Kidney epithelial cell (primary cell): ENCODE measurements around the gene PELI2. TPM values are rescaled to one million over a fixed set of nuclear protein-coding genes. Genes with fewer than 3 reads are reported as not detected.

Source experiments
- DNase-seq: peaks from one replicate; pipeline ENCODE4 v3.0.0-alpha.2; 2010; ENCODE audit warnings: low read depth
- H3K27me3 ChIP-seq: 2 replicates; pipeline ENCODE4 v1.6.0; 2011; ENCODE audit warnings: low read length; ENCODE audit not compliant: control insufficient read depth, insufficient read depth
- H3K36me3 ChIP-seq: 2 replicates; pipeline ENCODE4 v1.5.1; 2011; ENCODE audit warnings: low read length; ENCODE audit not compliant: control insufficient read depth, insufficient read depth
- H3K4me3 ChIP-seq: 2 replicates; pipeline ENCODE4 v1.5.1; 2011; ENCODE audit warnings: low read depth, mild to moderate bottlenecking, control low read depth, low read length
- total RNA-seq: library from RNA; depleted of rRNA; stranded (reverse); fragments of >200 nt; gene quantifications from 2 replicates; pipeline ENCODE4 v1.2.3, GENCODE V29; 2015
- TF ChIP-seq, protein P1 (sequence below): IDR thresholded peaks from 2 replicates; pipeline ENCODE4 v1.5.1; 2011; ENCODE audit warnings: mild to moderate bottlenecking, moderate library complexity, low read length, control low read depth, inconsistent platforms; ENCODE audit not compliant: insufficient read depth, poor library complexity, severe bottlenecking

Gene PELI2
- total RNA-seq, 1 donor from 2014 or later = 4.8 TPM

DNA sequence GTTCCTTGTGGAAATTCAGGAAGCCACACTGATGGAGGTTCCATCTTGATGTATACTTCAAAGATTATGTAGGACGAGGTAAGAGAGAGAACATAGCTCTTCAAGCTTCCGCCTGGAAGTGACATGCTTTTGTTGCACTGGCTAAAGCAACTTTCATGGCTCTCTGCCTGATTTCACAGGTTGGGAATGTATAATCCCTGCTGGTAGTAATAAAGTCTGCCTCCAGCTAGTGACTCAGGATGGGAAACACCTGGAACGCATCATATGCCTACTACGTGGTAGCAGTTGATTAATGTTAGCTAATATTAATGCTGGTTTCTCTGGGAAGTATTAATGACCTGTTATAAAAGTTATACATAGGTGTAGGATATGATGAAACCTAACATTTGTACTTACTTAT lies 71.1 kb downstream of the PELI2 start:
- no peak overlapping the region for H3K4me3 ChIP-seq
- peak; percentile 82 for DNase-seq
- TF ChIP-seq, protein P1, sequence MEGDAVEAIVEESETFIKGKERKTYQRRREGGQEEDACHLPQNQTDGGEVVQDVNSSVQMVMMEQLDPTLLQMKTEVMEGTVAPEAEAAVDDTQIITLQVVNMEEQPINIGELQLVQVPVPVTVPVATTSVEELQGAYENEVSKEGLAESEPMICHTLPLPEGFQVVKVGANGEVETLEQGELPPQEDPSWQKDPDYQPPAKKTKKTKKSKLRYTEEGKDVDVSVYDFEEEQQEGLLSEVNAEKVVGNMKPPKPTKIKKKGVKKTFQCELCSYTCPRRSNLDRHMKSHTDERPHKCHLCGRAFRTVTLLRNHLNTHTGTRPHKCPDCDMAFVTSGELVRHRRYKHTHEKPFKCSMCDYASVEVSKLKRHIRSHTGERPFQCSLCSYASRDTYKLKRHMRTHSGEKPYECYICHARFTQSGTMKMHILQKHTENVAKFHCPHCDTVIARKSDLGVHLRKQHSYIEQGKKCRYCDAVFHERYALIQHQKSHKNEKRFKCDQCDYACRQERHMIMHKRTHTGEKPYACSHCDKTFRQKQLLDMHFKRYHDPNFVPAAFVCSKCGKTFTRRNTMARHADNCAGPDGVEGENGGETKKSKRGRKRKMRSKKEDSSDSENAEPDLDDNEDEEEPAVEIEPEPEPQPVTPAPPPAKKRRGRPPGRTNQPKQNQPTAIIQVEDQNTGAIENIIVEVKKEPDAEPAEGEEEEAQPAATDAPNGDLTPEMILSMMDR = no peak
- no peaks in the 10 kb centered on the region for H3K36me3 ChIP-seq
- no peaks in the 10 kb centered on the region for H3K27me3 ChIP-seq

DNA sequence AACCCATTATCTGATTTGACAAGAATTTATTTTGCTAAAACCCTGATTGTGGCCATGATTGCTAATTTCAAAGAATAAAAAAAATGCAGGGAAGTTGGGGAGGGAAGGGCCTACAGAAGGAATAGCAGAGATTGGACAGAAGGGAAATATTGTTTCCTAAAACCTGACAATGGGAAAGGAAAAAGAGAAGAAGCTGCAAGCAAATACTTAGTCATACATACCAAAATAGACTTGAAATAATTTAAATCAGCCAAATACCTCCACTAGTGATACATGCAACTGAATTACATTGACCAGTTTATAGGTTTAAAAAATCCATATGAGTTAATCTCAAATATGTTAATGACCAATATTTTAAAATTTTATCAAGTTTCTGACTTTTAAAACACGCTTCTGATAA lies 75.1 kb downstream of the PELI2 start:
- Histone ChIP-seq H3K36me3 (no peaks in the 10 kb centered on the region), H3K27me3 (no peaks in the 10 kb centered on the region), H3K4me3 (no peak overlapping the region)
- TF ChIP-seq, protein P1 = no peak
- DNase-seq = no peak

- H3K4me3 ChIP-seq = no peak overlapping the region
- H3K27me3 ChIP-seq = no peaks in the 10 kb centered on the region
- DNase-seq = no peak
- H3K36me3 ChIP-seq = no peaks in the 10 kb centered on the region
- TF ChIP-seq, protein P1 = no peak
These were observed 75.8 kb downstream of the PELI2 start for GRCh38 chr14:56194042-56194441.

- Histone ChIP-seq H3K27me3 (no peaks in the 10 kb centered on the region), H3K4me3 (no peak overlapping the region), H3K36me3 (no peaks in the 10 kb centered on the region)
- TF ChIP-seq, protein P1 = no peak
- DNase-seq = no peak
These were observed 77.0 kb downstream of the PELI2 start for GRCh38 chr14:56195223-56195622.

GRCh38 chr14:56195704-56196103 lies 77.5 kb downstream of the PELI2 start:
- TF ChIP-seq, protein P1 = no peak
- DNase-seq = peak; percentile 34
- Histone ChIP-seq H3K4me3 (no peak overlapping the region), H3K36me3 (no peaks in the 10 kb centered on the region), H3K27me3 (no peaks in the 10 kb centered on the region)

DNA sequence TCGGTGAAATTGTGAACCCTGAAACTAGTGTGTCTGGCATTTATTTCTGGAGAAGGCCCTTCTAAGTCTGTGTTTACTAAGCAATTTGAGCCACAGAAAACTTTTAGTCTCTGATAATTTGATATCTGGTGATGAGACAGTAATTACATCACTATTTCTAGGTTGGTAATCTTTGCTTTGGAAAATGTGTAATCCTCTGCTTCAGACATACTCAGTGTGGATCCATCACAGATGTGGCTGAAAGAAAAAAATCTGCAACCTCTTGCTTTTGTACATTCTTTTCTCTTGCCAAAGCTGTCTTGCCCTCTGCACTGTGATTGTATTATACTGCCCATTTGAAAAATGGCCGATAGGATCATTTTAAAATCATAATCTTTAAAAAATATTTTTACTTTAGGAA lies 78.1 kb downstream of the PELI2 start:
- TF ChIP-seq, protein P1 = no peak
- no peak for DNase-seq

More for the DNA sequence above, 78.1 kb downstream of the PELI2 start:
- H3K27me3 ChIP-seq = no peaks in the 10 kb centered on the region
- no peaks in the 10 kb centered on the region for H3K36me3 ChIP-seq
- H3K4me3 ChIP-seq = no peak overlapping the region
